Measurements from ENCODE around the gene P2RX2. TPM values are rescaled to one million over a fixed set of nuclear protein-coding genes. Genes with fewer than 3 reads are reported as not detected.
A peak's percentile ranks its signal among the peaks of the same experiment; 100 is the strongest.
"Not testable (repeated sequence)": the region's sequence is repeated elsewhere in the genome, so short reads cannot be mapped to it uniquely, and the experiment has no call there.

Gene P2RX2
- total RNA-seq, 1 experiment from 2014 or later, result not detected

DNA sequence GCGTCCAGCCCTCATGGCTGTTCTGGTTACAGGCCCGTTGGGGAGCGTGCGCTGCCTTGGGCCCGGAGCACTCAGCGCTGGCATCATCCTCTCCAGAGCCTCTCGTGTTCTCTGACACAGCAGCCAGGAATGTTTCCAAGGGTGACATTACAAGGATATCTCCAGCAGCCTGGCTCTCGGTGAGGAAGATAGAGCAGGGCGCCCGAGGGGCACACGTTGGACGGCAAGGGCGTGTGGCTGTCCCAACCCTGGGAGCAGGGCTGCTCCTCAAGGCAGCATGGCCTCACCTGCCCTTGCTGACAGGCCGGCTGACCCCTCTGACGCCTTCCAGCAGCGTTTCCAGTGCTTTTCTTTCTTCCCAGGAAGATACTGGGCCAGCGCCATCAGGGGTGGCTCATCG is 22.6 kb upstream of the P2RX2 start:
- no peak for DNase-seq (ENCODE audit: low read depth, low spot score)
- in situ Hi-C loops (cut with HindIII; ENCODE audit: low pct_unique_long_range_greater_than_20kb, low sequenced_read_pairs), result no loop called here

DNA sequence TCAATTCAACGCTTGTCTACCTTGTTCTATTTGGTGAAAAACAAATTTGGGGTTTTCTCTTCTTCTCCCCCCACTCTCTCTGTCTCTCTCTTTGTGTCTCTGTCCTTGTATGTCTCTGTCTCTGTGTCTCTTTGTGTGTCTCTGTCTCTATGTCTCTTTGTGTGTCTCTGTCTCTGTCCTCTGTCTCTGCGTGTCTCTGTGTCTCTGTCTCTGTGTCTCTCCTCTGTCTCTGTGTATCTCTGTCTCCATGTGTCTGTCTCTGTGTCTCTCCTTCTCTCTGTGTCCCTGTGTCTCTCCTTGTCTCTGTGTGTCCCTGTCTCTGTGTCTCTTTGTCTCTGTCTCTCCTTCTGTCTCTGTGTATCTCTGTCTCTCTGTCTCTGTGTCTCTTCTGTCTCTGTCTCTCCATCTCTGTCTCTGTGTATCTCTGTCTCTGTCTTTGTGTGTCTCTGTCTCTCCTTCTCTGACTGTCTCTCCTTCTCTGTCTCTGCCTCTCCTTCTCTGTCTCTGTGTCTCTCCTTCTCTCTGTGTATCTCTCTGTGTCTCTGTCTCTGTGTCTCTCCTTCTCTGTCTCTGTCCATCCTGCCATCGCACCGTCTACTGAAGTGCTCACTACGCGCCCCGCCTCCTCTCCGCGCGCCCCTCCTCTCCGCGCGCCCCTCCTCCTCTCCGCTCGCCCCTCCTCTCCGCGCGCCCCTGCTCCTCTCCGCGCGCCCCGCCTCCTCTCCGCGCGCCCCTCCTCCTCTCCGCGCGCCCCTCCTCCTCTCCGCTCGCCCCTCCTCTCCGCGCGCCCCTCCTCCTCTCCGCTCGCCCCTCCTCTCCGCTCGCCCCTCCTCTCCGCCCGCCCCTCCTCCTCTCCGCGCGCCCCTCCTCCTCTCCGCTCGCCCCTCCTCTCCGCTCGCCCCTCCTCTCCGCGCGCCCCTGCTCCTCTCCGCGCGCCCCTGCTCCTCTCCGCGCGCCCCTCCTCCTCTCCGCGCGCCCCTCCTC is 21.0 kb upstream of the P2RX2 start:
- peak; percentile 66 for DNase-seq (ENCODE audit: low read depth, low spot score)
- in situ Hi-C loops (cut with HindIII; ENCODE audit: low pct_unique_long_range_greater_than_20kb, low sequenced_read_pairs), result no loop called here

DNA sequence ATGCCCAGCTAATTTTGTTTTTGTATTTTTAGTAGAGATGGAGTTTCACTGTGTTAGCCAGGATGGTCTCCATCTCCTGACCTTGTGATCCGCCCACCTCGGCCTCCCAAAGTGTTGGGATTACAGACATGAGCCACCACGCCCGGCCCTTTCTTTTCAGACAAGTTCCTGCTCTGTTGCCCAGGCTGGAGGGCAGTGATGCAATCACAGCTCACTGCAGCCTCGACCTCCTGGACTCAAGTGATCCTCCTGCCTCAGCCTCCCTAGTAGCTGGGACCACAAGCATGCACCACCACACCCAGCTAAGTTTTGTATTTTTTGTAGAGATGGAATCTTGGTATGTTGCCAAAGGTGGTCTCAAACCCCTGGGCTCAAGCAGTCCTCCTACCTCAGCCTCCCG is 19.1 kb upstream of the P2RX2 start:
- DNase-seq (ENCODE audit: low read depth, low spot score); in situ Hi-C loops (cut with HindIII; ENCODE audit: low pct_unique_long_range_greater_than_20kb, low sequenced_read_pairs): not testable (repeated sequence)

DNA sequence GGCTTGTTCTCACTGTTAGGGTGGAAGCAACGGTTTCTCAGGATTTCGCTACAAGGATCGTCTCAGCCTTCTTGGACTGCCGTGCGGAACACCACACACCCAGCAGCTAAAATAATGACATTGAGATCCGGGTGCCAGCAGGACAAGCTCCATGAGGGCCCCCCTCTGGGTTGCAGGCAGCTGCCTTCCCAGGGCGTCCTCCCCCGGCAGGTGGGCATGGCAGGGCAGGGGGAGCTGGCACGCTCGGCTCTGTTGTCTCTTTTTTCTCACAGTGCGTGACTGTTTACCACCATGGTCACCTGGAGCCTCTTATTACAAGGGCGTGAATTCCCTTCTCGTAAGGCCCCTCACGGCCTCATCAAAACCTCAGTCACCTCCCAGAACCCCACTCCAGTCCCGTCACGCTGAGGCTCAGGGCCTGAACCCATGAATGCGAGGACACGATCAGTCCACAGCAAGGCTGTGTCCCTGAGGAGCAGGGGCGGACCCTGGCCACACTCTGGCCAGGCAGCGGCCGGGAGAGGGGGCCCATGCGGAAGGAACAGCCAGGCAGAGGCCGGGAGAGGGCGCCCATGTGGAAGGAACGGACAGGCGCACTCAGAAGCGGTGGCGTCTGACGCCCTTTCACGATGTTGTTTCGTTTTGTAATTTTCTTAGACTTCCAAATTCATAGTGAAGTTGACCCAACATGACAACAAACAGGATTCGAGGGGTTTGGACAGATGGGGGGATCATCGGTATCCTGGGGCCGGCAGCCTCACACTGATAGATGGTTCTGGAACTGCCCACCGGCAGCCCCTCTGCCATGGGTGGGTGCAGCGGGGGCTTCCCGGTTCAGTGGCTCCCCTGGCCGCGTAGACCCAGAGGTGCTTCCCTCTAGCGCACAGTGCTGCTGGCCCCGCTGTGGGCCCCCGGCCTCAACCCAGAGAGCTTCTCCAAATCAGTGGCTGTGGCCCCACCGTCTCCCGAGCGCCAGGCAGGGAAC is 18.2 kb upstream of the P2RX2 start:
- in situ Hi-C loops (cut with HindIII; ENCODE audit: low pct_unique_long_range_greater_than_20kb, low sequenced_read_pairs), result no loop called here
- DNase-seq (ENCODE audit: low read depth, low spot score), result peak; percentile 78

DNA sequence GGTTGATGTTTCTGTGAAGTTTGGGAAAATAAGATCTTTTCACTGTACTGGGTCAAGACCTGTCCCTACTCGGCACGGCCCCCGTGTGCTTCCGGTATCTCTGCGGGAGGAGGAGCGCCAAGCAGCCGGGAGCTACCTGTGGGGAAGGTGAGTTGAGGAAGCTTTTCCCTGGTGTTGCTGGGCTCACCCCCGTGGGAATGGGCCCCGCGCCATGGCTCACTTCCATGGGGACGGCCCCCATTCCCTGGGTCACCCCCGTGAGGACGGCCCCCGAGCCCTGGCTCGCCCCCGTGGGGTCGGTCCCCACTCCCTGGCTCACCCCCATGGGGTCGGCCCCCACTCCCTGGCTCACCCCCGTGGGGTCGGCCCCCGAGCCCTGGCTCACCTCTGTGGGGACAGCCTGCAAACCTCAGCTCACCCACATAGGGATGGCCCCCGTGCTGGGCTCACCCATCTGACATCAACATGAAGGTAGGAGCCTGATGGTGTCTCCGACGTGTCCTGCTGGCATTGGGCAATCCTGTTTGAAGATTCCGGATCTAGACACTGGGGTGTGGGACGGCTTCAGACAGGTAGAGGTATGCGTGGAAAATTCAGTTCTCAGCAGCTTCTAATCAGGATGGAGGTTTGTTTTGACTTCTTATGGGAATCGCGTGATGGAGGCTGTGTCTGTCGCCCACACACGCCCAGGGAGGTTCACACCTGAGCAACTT is 17.2 kb upstream of the P2RX2 start:
- no peak for DNase-seq (ENCODE audit: low read depth, low spot score)
- in situ Hi-C loops (cut with HindIII; ENCODE audit: low pct_unique_long_range_greater_than_20kb, low sequenced_read_pairs), result no loop called here

DNA sequence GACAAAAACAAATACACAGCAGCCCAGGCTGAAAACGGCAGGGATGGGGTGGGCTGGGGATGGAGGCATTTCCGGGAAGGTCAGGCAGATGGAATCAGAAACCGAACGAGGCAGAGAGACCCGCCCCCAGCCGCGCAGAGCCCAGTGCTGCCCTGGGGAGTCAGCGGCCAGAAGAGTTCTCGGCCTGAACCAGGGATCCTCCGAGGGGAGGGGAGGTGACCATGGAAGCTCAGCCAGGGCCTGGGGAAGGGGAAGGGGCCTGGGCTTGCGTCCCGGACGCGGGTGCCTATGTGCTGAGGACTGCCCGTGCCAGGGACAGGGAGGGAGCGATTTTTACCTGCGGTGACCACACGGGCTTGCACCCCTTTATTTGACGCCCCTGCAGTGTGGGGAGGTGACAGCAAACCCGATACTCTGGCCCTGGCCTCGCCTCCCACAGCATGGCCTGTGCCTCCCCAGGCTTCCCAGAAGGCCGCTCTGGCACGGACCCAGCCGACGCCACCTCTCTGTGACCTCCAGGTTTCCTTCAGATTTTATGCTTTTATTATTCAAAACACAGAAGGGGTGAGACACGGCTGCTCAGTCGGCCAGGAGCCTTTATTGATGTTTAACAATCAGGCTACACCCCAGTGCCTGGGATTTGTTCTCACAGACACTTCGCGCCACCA is 15.9 kb upstream of the P2RX2 start:
- in situ Hi-C loops (cut with HindIII; ENCODE audit: low pct_unique_long_range_greater_than_20kb, low sequenced_read_pairs), result no loop called here
- no peak for DNase-seq (ENCODE audit: low read depth, low spot score)

- in situ Hi-C loops (cut with HindIII; ENCODE audit: low pct_unique_long_range_greater_than_20kb, low sequenced_read_pairs), result no loop called here
- DNase-seq (ENCODE audit: low read depth, low spot score), result no peak
These were observed 15.1 kb upstream of the P2RX2 start for GRCh38 chr12:132603240-132604150.

GRCh38 chr12:132604151-132604618 is 14.4 kb upstream of the P2RX2 start:
- no peak for DNase-seq (ENCODE audit: low read depth, low spot score)
- in situ Hi-C loops (cut with HindIII; ENCODE audit: low pct_unique_long_range_greater_than_20kb, low sequenced_read_pairs), result no loop called here

GRCh38 chr12:132604668-132605441 is 13.7 kb upstream of the P2RX2 start:
- in situ Hi-C loops (cut with HindIII; ENCODE audit: low pct_unique_long_range_greater_than_20kb, low sequenced_read_pairs), result no loop called here

GRCh38 chr12:132605892-132606291 is 12.7 kb upstream of the P2RX2 start:
- DNase-seq (ENCODE audit: low read depth, low spot score), result no peak
- in situ Hi-C loops (cut with HindIII; ENCODE audit: low pct_unique_long_range_greater_than_20kb, low sequenced_read_pairs), result no loop called here

More at GRCh38 chr12:132604668-132605441, 13.7 kb upstream of the P2RX2 start:
- DNase-seq (ENCODE audit: low read depth, low spot score), result no peak

- in situ Hi-C loops (cut with HindIII; ENCODE audit: low pct_unique_long_range_greater_than_20kb, low sequenced_read_pairs), result no loop called here
- DNase-seq (ENCODE audit: low read depth, low spot score), result no peak
These were observed 12.1 kb upstream of the P2RX2 start for GRCh38 chr12:132606466-132606865.

DNA sequence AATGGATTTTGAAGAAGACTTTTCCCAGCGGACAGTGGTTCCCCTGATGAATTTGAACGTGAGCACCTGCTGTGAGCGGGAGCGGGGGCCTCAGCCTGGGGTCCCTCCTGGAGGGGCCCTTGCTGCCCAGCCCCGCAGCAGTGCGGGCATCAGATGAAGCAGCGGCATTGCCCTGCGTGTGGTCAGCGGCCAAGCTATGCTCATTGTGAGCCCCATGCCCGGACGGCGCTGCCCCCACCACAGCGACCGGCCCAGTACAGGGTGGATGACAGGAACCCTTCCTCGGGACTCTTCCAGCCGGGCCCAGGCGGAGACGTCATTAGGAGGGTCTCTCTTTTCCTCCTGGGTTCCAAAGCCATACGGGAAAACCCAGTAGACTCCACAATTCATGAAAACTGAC is 11.6 kb upstream of the P2RX2 start:
- no peak for DNase-seq (ENCODE audit: low read depth, low spot score)

DNA sequence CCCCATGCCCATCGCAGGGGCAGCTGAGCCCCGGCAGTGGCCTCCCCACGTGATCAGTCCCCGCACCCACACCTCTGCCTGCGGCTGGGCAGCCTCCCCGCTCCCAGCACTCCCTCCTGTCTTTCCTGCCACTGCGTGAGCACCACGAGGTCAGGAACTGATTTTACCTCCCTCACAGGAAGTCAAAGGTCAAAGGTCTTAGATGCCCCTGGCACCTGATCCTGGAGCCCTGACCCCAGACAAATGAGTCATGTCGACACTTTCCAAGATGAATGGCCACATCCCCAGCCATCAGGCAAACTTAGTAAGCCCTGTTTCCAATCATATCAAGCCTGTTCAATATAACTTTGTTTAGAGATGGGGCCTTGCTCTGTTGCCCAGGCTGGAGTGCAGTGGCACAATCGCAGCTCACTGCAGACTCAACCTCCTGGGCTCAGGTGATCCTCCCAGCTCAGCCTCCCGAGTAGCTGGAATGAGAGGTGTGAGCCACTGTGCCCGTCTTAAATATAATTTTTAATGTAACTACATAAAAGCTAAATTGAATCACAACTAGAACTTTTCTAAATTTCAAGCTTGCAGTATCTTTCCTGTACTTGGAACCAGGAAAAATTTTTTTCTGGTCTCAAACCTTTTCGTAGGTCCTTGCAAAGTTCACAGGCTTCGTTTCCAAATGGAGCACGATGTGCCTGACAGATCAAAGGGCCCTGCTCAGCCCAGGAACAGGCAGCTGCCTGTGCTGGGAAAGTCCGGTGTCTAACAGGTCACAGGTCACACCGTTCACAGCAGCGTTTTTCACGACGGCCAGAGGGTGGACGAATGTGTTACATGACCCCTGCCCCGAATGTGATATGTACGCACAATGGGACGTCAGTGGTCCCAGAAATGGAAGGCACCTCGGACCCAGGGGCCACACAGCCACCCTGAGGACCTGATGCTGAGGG is 10.1 kb upstream of the P2RX2 start:
- in situ Hi-C loops (cut with HindIII; ENCODE audit: low pct_unique_long_range_greater_than_20kb, low sequenced_read_pairs), result no loop called here

More for the DNA sequence above, 11.6 kb upstream of the P2RX2 start:
- in situ Hi-C loops (cut with HindIII; ENCODE audit: low pct_unique_long_range_greater_than_20kb, low sequenced_read_pairs), result no loop called here

DNA sequence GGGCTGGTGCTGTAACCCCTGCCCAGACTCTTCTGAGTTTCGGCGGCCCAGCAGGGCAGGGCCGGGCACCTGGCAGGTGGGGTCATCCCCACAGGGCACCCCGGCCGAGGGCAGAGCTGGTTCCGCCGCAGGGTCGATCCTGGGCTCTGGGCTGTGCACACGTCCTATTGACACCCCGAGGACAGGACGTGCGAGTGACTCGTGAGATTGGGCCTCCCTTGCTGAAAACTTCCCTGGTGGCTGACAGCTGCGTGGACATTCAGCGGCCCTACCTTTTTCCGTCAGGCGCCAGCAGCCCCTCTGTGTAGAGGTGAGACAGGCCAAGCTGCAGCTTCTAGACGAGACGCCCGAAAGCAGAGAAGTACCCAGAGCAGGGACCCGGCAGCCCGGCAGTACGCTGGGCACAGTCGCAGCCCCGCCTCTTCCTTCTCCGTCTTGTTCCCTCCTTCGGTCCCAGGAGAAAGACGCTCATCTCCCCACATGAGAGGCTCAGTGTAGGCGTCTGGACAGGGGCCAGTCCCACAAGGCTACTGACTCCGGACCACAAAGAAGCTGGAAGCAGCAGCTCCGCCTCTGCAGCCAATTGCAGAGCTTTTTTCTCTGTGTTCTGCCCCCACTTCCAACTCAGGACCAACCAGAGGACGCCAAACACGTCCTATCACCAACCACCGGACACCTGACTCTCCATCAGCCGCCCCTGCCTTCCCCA is 8.4 kb upstream of the P2RX2 start, which contains the start of gene LRCOL1:
LRCOL1 (minus strand) TSS at position 532 of the 709 bp plus-strand sequence. CDS start 4,331 bp downstream, outside the sequence.
- in situ Hi-C loops (cut with HindIII; ENCODE audit: low pct_unique_long_range_greater_than_20kb, low sequenced_read_pairs), result no loop called here
- peak; percentile 56 for DNase-seq (ENCODE audit: low read depth, low spot score)

More for the DNA sequence above, 10.1 kb upstream of the P2RX2 start:
- DNase-seq (ENCODE audit: low read depth, low spot score), result no peak
